ENCODE results near the gene ERVH48-1. TPM values are rescaled to one million over a fixed set of nuclear protein-coding genes. Genes with fewer than 3 reads are reported as not detected.
"Not testable (repeated sequence)": the region's sequence is repeated elsewhere in the genome, so short reads cannot be mapped to it uniquely, and the experiment has no call there.

Gene ERVH48-1
- total RNA-seq, 1 experiment from 2014 or later: not detected

GRCh38 chr21:42908484-42908883, 16.9 kb downstream of the ERVH48-1 start:
- CTCF ChIA-PET; intact Hi-C loops (cut with micrococcal nuclease); BruUV-seq (replicated peaks); H3K4me3 ChIP-seq (ENCODE audit: low read length); H3K4me2 ChIP-seq (ENCODE audit: low read length); H4K20me1 ChIP-seq (ENCODE audit: low read length); H3K27me3 ChIP-seq (ENCODE audit: low read length); H2AFZ ChIP-seq (ENCODE audit: low read length); H3K9me3 ChIP-seq (ENCODE audit: low read length); H3K9me2 ChIP-seq (replicated peaks; ENCODE audit: low read length); H3F3A ChIP-seq (ENCODE audit: low read length, unreplicated experiment); POLR2A ChIA-PET (ENCODE audit: unreplicated experiment); DNase-seq; H3K27ac ChIP-seq (ENCODE audit: low read length); ATAC-seq; H3K79me2 ChIP-seq (ENCODE audit: low read length); H3K9ac ChIP-seq (ENCODE audit: low read length); H3K4me1 ChIP-seq (ENCODE audit: insufficient read depth, low read length): not testable (repeated sequence)
- peaks cover 37% of the 10 kb centered on the region for H3K36me3 ChIP-seq (ENCODE audit: low read depth, low read length)

GRCh38 chr21:42906233-42906632, 19.2 kb downstream of the ERVH48-1 start:
- CTCF ChIA-PET: no interaction called here
- POLR2A ChIA-PET (ENCODE audit: unreplicated experiment): no interaction called here
- no peaks in the 10 kb centered on the region for H3K27me3 ChIP-seq (ENCODE audit: low read length)
- H3F3A ChIP-seq (ENCODE audit: low read length, unreplicated experiment): no peaks in the 10 kb centered on the region
- intact Hi-C loops (cut with micrococcal nuclease): no loop called here
- peaks cover 42% of the 10 kb centered on the region for H3K36me3 ChIP-seq (ENCODE audit: low read depth, low read length)
- H3K9me3 ChIP-seq (ENCODE audit: low read length): no peaks in the 10 kb centered on the region
- H3K9me2 ChIP-seq (replicated peaks; ENCODE audit: low read length): no peaks in the 10 kb centered on the region
- H3K79me2 ChIP-seq (ENCODE audit: low read length): peaks cover 12% of the 10 kb centered on the region; the same call in 1 of the 2 replicates
- H3K4me3 ChIP-seq (ENCODE audit: low read length): no peak overlapping the region
- TF ChIP-seq, protein P1, sequence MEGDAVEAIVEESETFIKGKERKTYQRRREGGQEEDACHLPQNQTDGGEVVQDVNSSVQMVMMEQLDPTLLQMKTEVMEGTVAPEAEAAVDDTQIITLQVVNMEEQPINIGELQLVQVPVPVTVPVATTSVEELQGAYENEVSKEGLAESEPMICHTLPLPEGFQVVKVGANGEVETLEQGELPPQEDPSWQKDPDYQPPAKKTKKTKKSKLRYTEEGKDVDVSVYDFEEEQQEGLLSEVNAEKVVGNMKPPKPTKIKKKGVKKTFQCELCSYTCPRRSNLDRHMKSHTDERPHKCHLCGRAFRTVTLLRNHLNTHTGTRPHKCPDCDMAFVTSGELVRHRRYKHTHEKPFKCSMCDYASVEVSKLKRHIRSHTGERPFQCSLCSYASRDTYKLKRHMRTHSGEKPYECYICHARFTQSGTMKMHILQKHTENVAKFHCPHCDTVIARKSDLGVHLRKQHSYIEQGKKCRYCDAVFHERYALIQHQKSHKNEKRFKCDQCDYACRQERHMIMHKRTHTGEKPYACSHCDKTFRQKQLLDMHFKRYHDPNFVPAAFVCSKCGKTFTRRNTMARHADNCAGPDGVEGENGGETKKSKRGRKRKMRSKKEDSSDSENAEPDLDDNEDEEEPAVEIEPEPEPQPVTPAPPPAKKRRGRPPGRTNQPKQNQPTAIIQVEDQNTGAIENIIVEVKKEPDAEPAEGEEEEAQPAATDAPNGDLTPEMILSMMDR (conservative IDR thresholded peaks at IDR 0.05; ENCODE audit: low read depth, low read length): no peak
- no peak for TF ChIP-seq EZH2 (IDR thresholded peaks at IDR 0.05; ENCODE audit: low read length, unreplicated experiment)
- TF ChIP-seq EZH2phosphoT487 (IDR thresholded peaks at IDR 0.05; ENCODE audit: borderline replicate concordance, low read length): no peak
- no TSS peak for BruUV-seq (replicated peaks)
- H2AFZ ChIP-seq (ENCODE audit: low read length): no peak overlapping the region
- H3K9ac ChIP-seq (ENCODE audit: low read length): no peak overlapping the region
- no peak for ATAC-seq
- H3K27ac ChIP-seq (ENCODE audit: low read length): no peak overlapping the region
- H3K4me1 ChIP-seq (ENCODE audit: insufficient read depth, low read length): no peaks in the 10 kb centered on the region
- no peak overlapping the region for H3K4me2 ChIP-seq (ENCODE audit: low read length)
- H4K20me1 ChIP-seq (ENCODE audit: low read length): no peaks in the 10 kb centered on the region
- no peak for DNase-seq

DNA sequence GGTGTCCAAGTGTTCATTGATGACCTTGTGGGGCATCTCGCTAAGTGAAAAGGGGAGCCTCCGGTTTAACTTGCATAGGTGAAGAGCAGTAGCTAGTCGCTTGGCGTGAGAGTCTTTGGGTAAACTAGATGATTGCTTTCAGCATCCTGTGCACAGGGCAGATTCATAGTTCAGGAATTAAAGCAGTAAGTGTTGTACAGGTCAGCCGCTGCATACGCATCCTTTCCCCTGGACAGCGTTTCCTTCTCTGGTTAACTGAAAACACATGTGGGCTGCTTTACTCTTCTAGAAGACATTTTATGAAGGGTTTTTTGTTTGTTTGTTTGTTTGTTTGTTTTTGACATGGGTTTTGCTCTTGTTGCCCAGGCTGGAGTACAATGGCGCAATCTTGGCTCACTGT, 20.2 kb downstream of the ERVH48-1 start:
- Histone ChIP-seq H3F3A (ENCODE audit: low read length, unreplicated experiment) (no peaks in the 10 kb centered on the region), H3K27ac (ENCODE audit: low read length) (no peak overlapping the region), H3K4me1 (ENCODE audit: insufficient read depth, low read length) (no peaks in the 10 kb centered on the region), H3K79me2 (ENCODE audit: low read length) (peaks cover 20% of the 10 kb centered on the region; the same call in 1 of the 2 replicates), H3K4me2 (ENCODE audit: low read length) (no peak overlapping the region), H3K9me2 (replicated peaks; ENCODE audit: low read length) (no peaks in the 10 kb centered on the region), H3K9ac (ENCODE audit: low read length) (no peak overlapping the region), H2AFZ (ENCODE audit: low read length) (no peak overlapping the region), H3K4me3 (ENCODE audit: low read length) (no peak overlapping the region), H3K9me3 (ENCODE audit: low read length) (no peaks in the 10 kb centered on the region), H4K20me1 (ENCODE audit: low read length) (no peaks in the 10 kb centered on the region), H3K27me3 (ENCODE audit: low read length) (no peaks in the 10 kb centered on the region), H3K36me3 (ENCODE audit: low read depth, low read length) (peaks cover 48% of the 10 kb centered on the region)
- BruUV-seq (replicated peaks): no TSS peak
- intact Hi-C loops (cut with micrococcal nuclease): no loop called here
- CTCF ChIA-PET: no interaction called here
- POLR2A ChIA-PET (ENCODE audit: unreplicated experiment): no interaction called here
- DNase-seq: no peak
- ATAC-seq: no peak
- TF ChIP-seq, protein P1 (conservative IDR thresholded peaks at IDR 0.05; ENCODE audit: low read depth, low read length): no peak
- TF ChIP-seq EZH2 (IDR thresholded peaks at IDR 0.05; ENCODE audit: low read length, unreplicated experiment): no peak
- no peak for TF ChIP-seq EZH2phosphoT487 (IDR thresholded peaks at IDR 0.05; ENCODE audit: borderline replicate concordance, low read length)
